PC-3 (cell line): ENCODE data around the gene PNPLA4. TPM values are rescaled to one million over a fixed set of nuclear protein-coding genes. Genes with fewer than 3 reads are reported as not detected.

ENCODE experiments used
- ATAC-seq: fragments of 200-7000 bp; cut with Tn5 transposase; 2 replicates; pipeline ENCODE4 v1.9.1; 2020; ENCODE audit warnings: mild to moderate bottlenecking, moderate library complexity
- Bru-seq: library from RNA; stranded (reverse); fragments of 400-500 nt; gene quantifications from one replicate; lab custom pipeline; 2021; lab: Mats Ljungman, UMichigan
- BruChase-seq, 2 experiments: library from RNA; stranded (reverse); fragments of 400-500 nt; gene quantifications; one replicate each; lab custom pipeline; 2021; lab: Mats Ljungman, UMichigan
- BruUV-seq: library from RNA; stranded (reverse); fragments of 400-500 nt; replicated peaks from 2 replicates; lab custom pipeline; 2021; lab: Mats Ljungman, UMichigan
- CTCF ChIA-PET: fragments of 300-600 bp; sonication (Branson Sonifier 250); formaldehyde crosslinking; loops from one replicate; lab custom pipeline; 2022; ENCODE audit warnings: antibody characterized with exemption; lab: Charles Lee
- POLR2A ChIA-PET: fragments of 300-600 bp; sonication (Branson Sonifier 250); formaldehyde crosslinking; loops from one replicate; lab custom pipeline; 2022; ENCODE audit warnings: antibody characterized with exemption; ENCODE audit not compliant: unreplicated experiment; lab: Charles Lee
- DNase-seq: peaks from one replicate; pipeline ENCODE4 v3.0.0-alpha.2; 2015
- H2AFZ ChIP-seq: fragments of 300-600 bp; sonication (generic); 2 replicates; pipeline ENCODE4 v1.6.0; 2016; ENCODE audit warnings: antibody characterized with exemption, low read length
- H3F3A ChIP-seq: fragments of 300-600 bp; sonication (generic); one replicate; pipeline ENCODE4 v1.6.0; 2017; ENCODE audit warnings: antibody characterized with exemption, low read length, control low read depth, mild to moderate bottlenecking; ENCODE audit not compliant: unreplicated experiment
- H3K27ac ChIP-seq: fragments of 300-600 bp; sonication (generic); 2 replicates; pipeline ENCODE4 v1.5.1; 2016; ENCODE audit warnings: mild to moderate bottlenecking, low read length
- H3K27me3 ChIP-seq: fragments of 300-600 bp; sonication (generic); 2 replicates; pipeline ENCODE4 v1.6.1; 2016; ENCODE audit warnings: low read length, mixed read lengths
- H3K36me3 ChIP-seq: fragments of 300-600 bp; sonication (generic); 2 replicates; pipeline ENCODE4 v1.6.1; 2016; ENCODE audit warnings: low read depth, mixed run types, low read length, mixed read lengths
- H3K4me1 ChIP-seq: fragments of 300-600 bp; sonication (generic); 2 replicates; pipeline ENCODE4 v1.5.1; 2016; ENCODE audit warnings: low read length; ENCODE audit not compliant: insufficient read depth
- H3K4me2 ChIP-seq: fragments of 300-600 bp; sonication (generic); 2 replicates; pipeline ENCODE4 v1.6.0; 2016; ENCODE audit warnings: low read length
- H3K4me3 ChIP-seq: fragments of 300-600 bp; sonication (generic); 2 replicates; pipeline ENCODE4 v1.5.1; 2016; ENCODE audit warnings: mild to moderate bottlenecking, low read length, mixed read lengths
- H3K79me2 ChIP-seq: fragments of 300-600 bp; sonication (generic); 2 replicates; pipeline ENCODE4 v1.6.1; 2017; ENCODE audit warnings: low read length, mixed read lengths
- H3K9ac ChIP-seq: fragments of 300-600 bp; sonication (generic); 2 replicates; pipeline ENCODE4 v1.6.0; 2016; ENCODE audit warnings: mild to moderate bottlenecking, low read length
- H3K9me2 ChIP-seq: fragments of 300-600 bp; sonication (generic); replicated peaks from 2 replicates; pipeline ENCODE4 v1.6.1; 2016; ENCODE audit warnings: mixed run types, low read length, mixed read lengths
- H3K9me3 ChIP-seq: fragments of 300-600 bp; sonication (generic); 2 replicates; pipeline ENCODE4 v1.6.1; 2016; ENCODE audit warnings: low read length, mixed read lengths
- H4K20me1 ChIP-seq: fragments of 300-600 bp; sonication (generic); 2 replicates; pipeline ENCODE4 v1.6.1; 2016; ENCODE audit warnings: low read length, mixed read lengths
- CTCF ChIP-seq: fragments of 300-600 bp; sonication (generic); conservative IDR thresholded peaks from 2 replicates; pipeline ENCODE4 v1.5.1; 2017; ENCODE audit warnings: antibody characterized with exemption, low read depth, mild to moderate bottlenecking, low read length
- EZH2 ChIP-seq: fragments of 300-600 bp; sonication (generic); IDR thresholded peaks from one replicate; pipeline ENCODE4 v1.6.1; 2017; ENCODE audit warnings: antibody characterized with exemption, mild to moderate bottlenecking, low read length; ENCODE audit not compliant: unreplicated experiment
- EZH2phosphoT487 ChIP-seq: fragments of 300-600 bp; sonication (generic); IDR thresholded peaks from 2 replicates; pipeline ENCODE4 v1.6.1; 2018; ENCODE audit warnings: mild to moderate bottlenecking, antibody characterized with exemption, low read length, borderline replicate concordance
- intact Hi-C: fragments of 100-400 bp; cut with micrococcal nuclease; formaldehyde crosslinking; loops from 2 replicates; pipeline ENCODE4 v1.9.0; 2023
- long read RNA-seq: library from polyadenylated mRNA; unstranded; transcript quantifications from one replicate; pipeline ENCODE4 v2.0.0, GENCODE V29; 2021; ENCODE audit not compliant: unreplicated experiment
- total RNA-seq: library from RNA; depleted of rRNA; stranded (reverse); fragments of >200 nt; gene quantifications from 2 replicates; pipeline ENCODE4 v1.2.3, GENCODE V29; 2014; rRNA removed

Gene PNPLA4
- 22.2 and 29.4 TPM in 2 replicates for total RNA-seq
- percentile 65 among the genes with signal in this experiment for Bru-seq, nascent RNA
- percentile 55 among the genes with signal in this experiment for BruChase-seq, experiment 1, labeled RNA remaining after a 6-hour chase
- BruChase-seq, experiment 2, labeled RNA remaining after a 2-hour chase: percentile 51 among the genes with signal in this experiment
- long read RNA-seq, transcript PNPLA4-201 (7 exons, 3,372 nt): major isoform, 21 of 41 reads
- long read RNA-seq, partial matches to known transcripts: 12 of 41 reads
- long read RNA-seq, other reads (novel, unspliced or antisense): 7 of 41 reads

GRCh38 chrX:7927259-7928167 is at the start of gene PNPLA4:
Gene PNPLA4 (minus strand): TSS chrX:7927413. CDS start chrX:7926119, 1,294 bp downstream.
- CTCF ChIA-PET: no interaction called here
- Histone ChIP-seq H3K4me2 (peak within 1 kb of the TSS; percentile 88), H3K9me3 (no peaks in the 10 kb centered on the region), H3K4me1 (peaks cover 17% of the 10 kb centered on the region), H3K4me3 (peak within 1 kb of the TSS; percentile 74), H3K9ac (peak within 1 kb of the TSS; percentile 94), H3K9me2 (no peaks in the 10 kb centered on the region), H3K27ac (peak within 1 kb of the TSS; percentile 75), H3F3A (no peaks in the 10 kb centered on the region), H3K36me3 (no peaks in the 10 kb centered on the region), H2AFZ (peak within 1 kb of the TSS; percentile 93), H4K20me1 (no peaks in the 10 kb centered on the region), H3K79me2 (peaks cover 6% of the 10 kb centered on the region; the same call in 1 of the 2 replicates), H3K27me3 (no peaks in the 10 kb centered on the region)
- no peak for TF ChIP-seq CTCF
- DNase-seq (peak; percentile 87), ATAC-seq (peak; percentile 91)
- POLR2A ChIA-PET: no interaction called here
- TSS peak; percentile 88 for BruUV-seq
- intact Hi-C loops: loop anchor here (10.0 kb wide), 1 partner anchor 793 kb away; no protein-coding TSS in a partner anchor

GRCh38 chrX:7972586-7972985 is 45.4 kb upstream of the PNPLA4 start:
- ChIA-PET CTCF (no interaction called here), POLR2A (no interaction called here)
- no peak overlapping the region for H3K4me2 ChIP-seq
- no peaks in the 10 kb centered on the region for H3K27me3 ChIP-seq
- H3K27ac ChIP-seq: no peak overlapping the region
- no peaks in the 10 kb centered on the region for H3K9me2 ChIP-seq
- H4K20me1 ChIP-seq: no peaks in the 10 kb centered on the region
- no peaks in the 10 kb centered on the region for H3F3A ChIP-seq
- no peak for ATAC-seq
- no peaks in the 10 kb centered on the region for H3K4me1 ChIP-seq
- H3K36me3 ChIP-seq: no peaks in the 10 kb centered on the region
- no peak overlapping the region for H3K4me3 ChIP-seq
- no peaks in the 10 kb centered on the region for H3K79me2 ChIP-seq
- no peak overlapping the region for H3K9ac ChIP-seq
- BruUV-seq: no TSS peak
- intact Hi-C loops: no loop called here
- TF ChIP-seq EZH2phosphoT487 (no peak), EZH2 (no peak)
- H3K9me3 ChIP-seq: no peaks in the 10 kb centered on the region
- DNase-seq: no peak
- no peak overlapping the region for H2AFZ ChIP-seq

GRCh38 chrX:7970428-7970827 is 43.2 kb upstream of the PNPLA4 start:
- H3K36me3 ChIP-seq: no peaks in the 10 kb centered on the region
- H3K9me3 ChIP-seq: no peaks in the 10 kb centered on the region
- ATAC-seq (no peak), DNase-seq (no peak)
- no peaks in the 10 kb centered on the region for H3K27me3 ChIP-seq
- no peaks in the 10 kb centered on the region for H3K4me1 ChIP-seq
- no peak overlapping the region for H3K4me3 ChIP-seq
- H2AFZ ChIP-seq: no peak overlapping the region
- H3K4me2 ChIP-seq: no peak overlapping the region
- no peaks in the 10 kb centered on the region for H3K9me2 ChIP-seq
- H3F3A ChIP-seq: no peaks in the 10 kb centered on the region
- no peaks in the 10 kb centered on the region for H4K20me1 ChIP-seq
- ChIA-PET POLR2A (no interaction called here), CTCF (no interaction called here)
- H3K9ac ChIP-seq: no peak overlapping the region
- BruUV-seq: no TSS peak
- no peak for TF ChIP-seq EZH2
- TF ChIP-seq CTCF: no peak
- no peak for TF ChIP-seq EZH2phosphoT487
- H3K27ac ChIP-seq: no peak overlapping the region
- no peaks in the 10 kb centered on the region for H3K79me2 ChIP-seq
- intact Hi-C loops: no loop called here
